Epithelial cell of prostate (primary cell): ENCODE data around the gene GBE1.
A peak's percentile ranks its signal among the peaks of the same experiment; 100 is the strongest.

Source experiments
- DNase-seq: peaks from one replicate; pipeline ENCODE4 v3.0.0-alpha.2; 2011; ENCODE audit warnings: low read depth, low spot score
- H3K27ac ChIP-seq: fragments of 450-650 bp; 2 replicates; pipeline ENCODE4 v1.5.1; 2017; ENCODE audit warnings: mild to moderate bottlenecking

The GBE1 gene

DNA sequence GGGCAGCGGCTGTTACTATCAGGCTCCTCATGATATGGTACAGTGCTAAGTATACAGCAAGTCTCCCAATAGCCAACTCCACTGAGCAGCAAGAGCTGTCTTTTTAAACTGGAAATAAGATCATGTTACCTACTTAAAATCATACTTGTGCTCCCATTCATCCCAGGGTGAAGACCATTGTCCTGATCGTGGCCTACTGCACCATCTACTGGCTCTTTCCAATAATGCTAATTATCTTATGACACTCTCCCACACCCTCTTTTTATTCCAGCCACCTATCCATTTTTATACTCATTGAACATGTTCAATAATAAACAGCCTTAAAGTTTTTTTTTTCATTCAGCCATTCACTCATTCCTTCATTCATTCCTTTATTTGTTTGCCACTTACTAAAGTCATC is 117.7 kb downstream of the GBE1 start:
- DNase-seq, result no peak
- H3K27ac ChIP-seq, result no peak overlapping the region

DNA sequence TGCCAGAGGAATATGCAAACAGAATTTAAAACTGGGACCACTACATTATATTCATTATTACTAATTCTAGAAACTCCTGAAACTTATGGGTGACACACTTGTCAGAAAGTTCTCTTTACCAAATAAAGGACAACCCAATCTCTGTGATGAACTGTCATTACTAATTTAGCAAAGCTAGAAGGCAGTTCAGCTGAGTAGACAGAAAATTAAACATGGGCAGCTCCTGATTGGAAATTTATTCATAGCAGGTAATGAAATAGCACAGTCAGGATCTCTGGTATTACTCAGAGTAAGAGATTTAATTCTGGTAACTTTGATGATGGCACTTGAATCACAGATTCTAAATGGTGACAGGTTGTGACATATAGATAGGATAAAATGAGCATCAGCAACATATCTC is 123.0 kb downstream of the GBE1 start:
- DNase-seq, result no peak

GRCh38 chr3:81632659-81633058 is 128.8 kb downstream of the GBE1 start:
- no peak for DNase-seq
- H3K27ac ChIP-seq, result no peak overlapping the region

More for the DNA sequence above, 123.0 kb downstream of the GBE1 start:
- no peak overlapping the region for H3K27ac ChIP-seq

- no peak overlapping the region for H3K27ac ChIP-seq
- DNase-seq, result no peak
Observed at GRCh38 chr3:81624756-81625155, 136.7 kb downstream of the GBE1 start.

DNA sequence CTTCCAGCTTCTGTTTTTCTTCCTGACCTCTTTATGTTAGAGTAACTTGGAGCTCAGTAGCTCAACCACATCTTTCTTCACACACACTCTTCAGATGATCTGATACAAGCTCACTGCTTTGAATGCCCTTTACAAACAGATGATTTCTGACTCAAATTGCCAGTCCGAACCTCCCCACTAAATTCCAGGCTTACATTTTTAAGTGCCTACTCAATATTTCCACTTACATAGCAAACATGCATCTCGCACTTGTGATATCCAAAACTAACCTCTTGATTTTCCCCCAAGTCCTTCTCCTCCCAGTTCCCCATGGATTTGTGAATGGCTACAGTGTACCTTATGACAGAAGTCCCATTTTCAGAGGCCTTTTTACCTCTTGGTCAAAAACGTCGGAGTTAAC is 139.1 kb downstream of the GBE1 start:
- DNase-seq, result no peak
- H3K27ac ChIP-seq, result no peak overlapping the region

DNA sequence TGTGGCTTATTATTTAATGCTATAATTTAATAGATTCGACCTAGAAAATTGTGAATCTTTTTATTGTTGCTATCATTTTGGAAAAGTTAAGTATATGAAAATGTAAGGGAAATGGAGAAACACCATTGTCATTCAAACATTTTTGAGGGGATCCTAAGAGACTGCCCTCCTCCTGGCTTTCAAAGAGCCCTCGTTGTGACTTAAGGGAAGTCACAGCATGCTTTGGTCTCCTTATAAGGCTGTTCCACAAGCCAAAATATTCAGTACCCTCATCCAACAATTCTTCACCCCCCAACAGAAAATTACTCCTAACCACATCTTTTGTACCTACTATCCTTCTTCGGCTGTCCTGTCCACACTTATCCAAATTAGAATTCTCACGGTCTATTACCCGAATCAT is 140.2 kb downstream of the GBE1 start:
- no peak for DNase-seq
- H3K27ac ChIP-seq, result no peak overlapping the region

DNA sequence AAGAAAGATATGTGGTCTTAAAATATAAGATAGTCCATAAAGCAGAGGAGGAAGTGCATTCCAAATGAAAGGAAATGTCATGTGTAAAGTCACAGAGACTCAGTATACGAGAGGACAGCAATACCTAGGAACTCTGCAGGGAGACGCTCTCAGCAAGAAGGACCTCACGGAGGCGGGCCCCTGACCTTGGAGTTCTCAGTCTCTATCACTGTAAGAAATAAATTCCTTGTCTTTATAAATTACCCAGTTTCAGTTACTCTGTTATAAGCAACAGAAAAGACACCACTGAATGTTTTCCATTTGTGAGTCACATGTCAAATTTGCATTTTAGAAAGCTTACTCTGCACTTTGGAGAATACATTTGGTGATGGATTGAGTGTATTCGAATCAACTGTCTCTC is 140.6 kb downstream of the GBE1 start:
- H3K27ac ChIP-seq, result no peak overlapping the region

GRCh38 chr3:81612768-81613167 is 148.7 kb downstream of the GBE1 start:
- no peak for DNase-seq
- H3K27ac ChIP-seq, result no peak overlapping the region

More for the DNA sequence above, 140.6 kb downstream of the GBE1 start:
- DNase-seq, result no peak

DNA sequence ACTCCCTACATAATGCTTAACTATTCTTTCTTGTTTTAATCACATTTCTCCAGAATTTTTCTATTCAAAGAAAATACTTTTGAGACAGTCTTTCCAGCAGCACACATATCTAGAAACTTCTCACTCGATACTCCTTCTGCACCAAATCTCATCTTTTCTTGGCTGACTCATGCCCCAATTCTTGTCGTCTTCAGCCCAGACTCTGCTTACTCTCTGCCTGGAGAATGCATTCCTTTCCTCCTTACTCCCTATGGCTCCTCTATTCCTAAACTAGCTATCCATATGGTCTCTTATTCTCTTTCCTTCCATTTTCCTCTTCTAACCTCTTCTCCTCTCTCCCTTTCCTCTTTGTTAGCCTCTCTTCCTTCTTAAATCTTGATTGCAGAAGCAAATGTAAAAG is 158.7 kb downstream of the GBE1 start:
- H3K27ac ChIP-seq, result no peak overlapping the region
- no peak for DNase-seq

GRCh38 chr3:81601707-81602305 is 159.6 kb downstream of the GBE1 start:
- DNase-seq, result no peak
- no peak overlapping the region for H3K27ac ChIP-seq

- peak; percentile 6 for DNase-seq
- no peak overlapping the region for H3K27ac ChIP-seq
Observed at GRCh38 chr3:81592101-81592500, 169.3 kb downstream of the GBE1 start.

- no peak overlapping the region for H3K27ac ChIP-seq
- DNase-seq, result no peak
Observed at GRCh38 chr3:81585937-81586336, 175.5 kb downstream of the GBE1 start.

GRCh38 chr3:81585056-81585455 is 176.4 kb downstream of the GBE1 start:
- H3K27ac ChIP-seq, result no peak overlapping the region
- no peak for DNase-seq

DNA sequence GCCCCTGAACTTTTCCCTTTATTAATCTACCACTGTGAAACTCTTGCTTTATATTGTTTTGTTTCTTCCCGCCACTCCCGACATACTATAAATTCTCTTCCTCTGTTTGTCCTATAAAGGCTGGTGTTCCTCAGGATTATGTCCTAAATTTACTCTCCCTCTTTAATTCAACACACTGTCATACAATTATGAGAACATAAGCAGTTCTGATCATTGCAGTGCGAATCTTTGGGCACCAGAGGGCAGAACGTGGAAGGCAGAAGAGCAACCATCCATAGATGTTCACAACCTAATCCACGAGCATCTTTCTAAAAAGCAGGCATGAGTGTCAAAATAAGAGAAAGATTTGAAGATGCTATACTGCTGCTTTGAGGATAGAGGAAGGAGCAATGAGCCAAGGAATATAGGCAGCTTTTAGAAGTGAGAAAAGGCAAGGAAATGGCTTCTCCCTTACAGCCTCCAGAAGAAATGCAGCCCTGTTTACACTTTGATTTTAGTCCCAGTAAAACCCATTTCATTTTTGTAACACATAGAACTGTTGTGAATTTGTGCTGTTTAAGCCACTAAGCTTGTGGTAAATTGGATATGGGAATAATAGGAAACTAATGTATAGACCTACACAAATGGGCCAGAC is 179.4 kb downstream of the GBE1 start:
- no peak overlapping the region for H3K27ac ChIP-seq
- DNase-seq, result no peak

GRCh38 chr3:81580355-81580754 is 181.1 kb downstream of the GBE1 start:
- no peak overlapping the region for H3K27ac ChIP-seq
- no peak for DNase-seq

GRCh38 chr3:81579744-81580143 is 181.7 kb downstream of the GBE1 start:
- H3K27ac ChIP-seq, result no peak overlapping the region
- DNase-seq, result no peak

GRCh38 chr3:81572201-81572756 is 189.2 kb downstream of the GBE1 start:
- H3K27ac ChIP-seq, result no peak overlapping the region

GRCh38 chr3:81568378-81568777 is 193.1 kb downstream of the GBE1 start:
- H3K27ac ChIP-seq, result no peak overlapping the region
- no peak for DNase-seq

More at GRCh38 chr3:81572201-81572756, 189.2 kb downstream of the GBE1 start:
- DNase-seq, result no peak

DNA sequence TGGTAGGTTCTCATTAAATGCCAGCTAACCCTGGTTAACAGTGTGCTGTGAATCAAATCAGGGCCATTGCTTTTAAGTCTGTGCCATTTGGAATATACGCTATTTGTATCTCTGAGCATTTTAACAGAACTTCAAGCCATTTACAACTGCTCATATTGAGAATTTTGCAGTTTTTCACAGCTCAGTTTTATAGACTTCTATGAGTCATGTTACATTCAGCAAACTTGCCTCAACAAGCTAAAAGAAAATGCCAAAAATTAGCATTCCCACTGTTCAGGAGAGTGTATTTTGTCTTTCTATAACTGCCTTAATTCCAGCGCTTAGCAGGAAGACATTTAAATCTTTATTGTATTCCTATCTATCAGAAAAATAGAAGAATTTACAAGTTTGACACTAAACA is 196.4 kb downstream of the GBE1 start:
- H3K27ac ChIP-seq, result no peak overlapping the region
- DNase-seq, result no peak

GRCh38 chr3:81558106-81558505 is 203.3 kb downstream of the GBE1 start:
- H3K27ac ChIP-seq, result no peak overlapping the region
- DNase-seq, result no peak

DNA sequence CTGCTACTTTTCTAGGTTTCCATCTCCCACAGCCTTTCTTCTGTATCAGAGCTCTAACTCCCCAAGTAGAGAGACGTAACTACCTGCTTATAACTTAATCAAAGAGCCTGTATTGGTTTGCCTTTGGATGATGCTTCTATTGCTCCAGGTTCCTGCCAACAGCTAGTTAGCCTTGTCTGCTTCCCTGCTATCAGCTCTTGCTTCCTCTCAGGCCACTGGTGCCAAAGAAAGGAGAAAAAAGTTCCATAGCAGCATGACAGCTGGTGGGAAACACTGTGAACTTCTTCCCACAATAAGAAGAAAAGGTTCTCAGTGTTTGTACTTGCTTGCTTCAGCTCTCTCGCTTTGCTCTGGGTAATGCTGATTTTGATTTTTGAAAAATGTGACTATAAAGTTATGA is 206.6 kb downstream of the GBE1 start:
- no peak overlapping the region for H3K27ac ChIP-seq

DNA sequence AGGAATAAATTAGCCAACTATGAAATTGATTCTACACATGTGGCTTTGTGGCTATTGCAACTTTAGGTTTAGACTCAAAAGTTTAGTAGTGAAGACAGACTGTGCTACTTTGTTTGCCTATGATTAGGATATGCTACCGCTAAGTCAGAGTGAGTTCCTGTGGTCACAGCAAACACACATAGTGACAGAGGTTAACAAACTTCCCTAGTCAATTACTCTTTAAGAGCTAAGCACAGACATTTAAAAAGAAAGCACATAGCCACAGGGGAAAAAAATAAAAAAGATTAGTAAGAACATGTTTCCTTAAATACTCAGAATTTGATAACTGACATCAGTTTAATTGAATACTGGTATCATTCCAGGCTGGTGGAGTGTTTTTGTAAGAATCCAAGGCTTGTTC is 207.1 kb downstream of the GBE1 start:
- DNase-seq, result no peak
- H3K27ac ChIP-seq, result no peak overlapping the region

More for the DNA sequence above, 206.6 kb downstream of the GBE1 start:
- no peak for DNase-seq
